ENCODE data around the gene TP53BP1.

DNA sequence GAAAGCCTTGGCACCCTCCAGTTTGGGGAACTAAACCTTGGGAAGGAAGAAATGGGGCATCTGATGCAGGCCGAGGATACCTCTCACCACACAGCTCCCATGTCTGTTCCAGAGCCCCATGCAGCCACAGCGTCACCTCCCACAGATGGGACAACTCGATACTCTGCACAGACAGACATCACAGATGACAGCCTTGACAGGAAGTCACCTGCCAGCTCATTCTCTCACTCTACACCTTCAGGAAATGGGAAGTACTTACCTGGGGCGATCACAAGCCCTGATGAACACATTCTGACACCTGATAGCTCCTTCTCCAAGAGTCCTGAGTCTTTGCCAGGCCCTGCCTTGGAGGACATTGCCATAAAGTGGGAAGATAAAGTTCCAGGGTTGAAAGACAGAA lies 32.2 kb upstream of the TP53BP1 start:
- TF ChIP-seq, protein P1, sequence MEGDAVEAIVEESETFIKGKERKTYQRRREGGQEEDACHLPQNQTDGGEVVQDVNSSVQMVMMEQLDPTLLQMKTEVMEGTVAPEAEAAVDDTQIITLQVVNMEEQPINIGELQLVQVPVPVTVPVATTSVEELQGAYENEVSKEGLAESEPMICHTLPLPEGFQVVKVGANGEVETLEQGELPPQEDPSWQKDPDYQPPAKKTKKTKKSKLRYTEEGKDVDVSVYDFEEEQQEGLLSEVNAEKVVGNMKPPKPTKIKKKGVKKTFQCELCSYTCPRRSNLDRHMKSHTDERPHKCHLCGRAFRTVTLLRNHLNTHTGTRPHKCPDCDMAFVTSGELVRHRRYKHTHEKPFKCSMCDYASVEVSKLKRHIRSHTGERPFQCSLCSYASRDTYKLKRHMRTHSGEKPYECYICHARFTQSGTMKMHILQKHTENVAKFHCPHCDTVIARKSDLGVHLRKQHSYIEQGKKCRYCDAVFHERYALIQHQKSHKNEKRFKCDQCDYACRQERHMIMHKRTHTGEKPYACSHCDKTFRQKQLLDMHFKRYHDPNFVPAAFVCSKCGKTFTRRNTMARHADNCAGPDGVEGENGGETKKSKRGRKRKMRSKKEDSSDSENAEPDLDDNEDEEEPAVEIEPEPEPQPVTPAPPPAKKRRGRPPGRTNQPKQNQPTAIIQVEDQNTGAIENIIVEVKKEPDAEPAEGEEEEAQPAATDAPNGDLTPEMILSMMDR (IDR thresholded peaks at IDR 0.05) = no peak
- no peak for TF ChIP-seq EP300 (IDR thresholded peaks at IDR 0.05)
